ENCODE measurements around the gene CRISPLD2.

The CRISPLD2 gene

GRCh38 chr16:84881702-84882521 is 62.1 kb downstream of the CRISPLD2 start:
- no peaks in the 10 kb centered on the region for H3K36me3 ChIP-seq (ENCODE audit: control insufficient read depth in 2 of 2, insufficient read depth in 1 of 2, low read length in 2 of 2)
- CTCF ChIA-PET = interaction anchor here (0.6 to 1.7 kb wide), 4 partner anchors 121 to 1166 kb away, joined by 3 to 4 read pairs (median 4); no protein-coding TSS in a partner anchor
- POLR2A ChIA-PET = interaction anchor here (0.7 to 0.9 kb wide), 2 partner anchors 62 to 109 kb away, joined by 3 to 4 read pairs; partner anchors contain the start of gene CRISPLD2
- H3K4me1 ChIP-seq (ENCODE audit: control insufficient read depth, insufficient read depth, low read length) = no peaks in the 10 kb centered on the region
- no peak overlapping the region for H3K4me3 ChIP-seq (ENCODE audit: low read depth, low read length)
- no peak for TF ChIP-seq ZEB2 (tag by site-specific recombination; IDR thresholded peaks at IDR 0.05)
- TF ChIP-seq ZNF639 (tag by site-specific recombination; IDR thresholded peaks at IDR 0.05) = no peak
- no peak for TF ChIP-seq ZFP37 (tag by site-specific recombination; IDR thresholded peaks at IDR 0.05)
- TF ChIP-seq ZNF214 (tag by site-specific recombination; IDR thresholded peaks at IDR 0.05; ENCODE audit: borderline replicate concordance) = no peak
- no peak for TF ChIP-seq OVOL3 (tag by site-specific recombination; IDR thresholded peaks at IDR 0.05)
- TF ChIP-seq SP7 (tag by site-specific recombination; IDR thresholded peaks at IDR 0.05) = no peak
- TF ChIP-seq REST (tag by site-specific recombination; IDR thresholded peaks at IDR 0.05) = no peak
- no peak for TF ChIP-seq ZNF202 (tag by site-specific recombination; IDR thresholded peaks at IDR 0.05; ENCODE audit: borderline replicate concordance)
- TF ChIP-seq ZFP69B (tag by site-specific recombination; IDR thresholded peaks at IDR 0.05) = no peak
- peak; percentile 50; the same call in 1 of the 2 replicates for TF ChIP-seq PRDM10 (tag by site-specific recombination; IDR thresholded peaks at IDR 0.05)
- no peak for TF ChIP-seq ZNF792 (tag by site-specific recombination; IDR thresholded peaks at IDR 0.05)
- TF ChIP-seq ZBTB21 (tag by site-specific recombination; IDR thresholded peaks at IDR 0.05) = 0 out of 2 replicates have a peak, but pooled peaks have one; percentile 41
- TF ChIP-seq ZNF416 (tag by site-specific recombination; IDR thresholded peaks at IDR 0.05) = no peak
- TF ChIP-seq TCF7L2 (IDR thresholded peaks at IDR 0.05; ENCODE audit: borderline replicate concordance, low read depth, low read length) = no peak
- no peak for TF ChIP-seq WT1 (tag by site-specific recombination; IDR thresholded peaks at IDR 0.05)
- TF ChIP-seq ZNF16 (tag by site-specific recombination; IDR thresholded peaks at IDR 0.05; ENCODE audit: low read depth) = no peak
- TF ChIP-seq ZNF514 (tag by site-specific recombination; IDR thresholded peaks at IDR 0.05) = no peak
- no peak for TF ChIP-seq ZNF558 (tag by site-specific recombination; IDR thresholded peaks at IDR 0.05)
- 0 out of 2 replicates have a peak, but pooled peaks have one; percentile 19 for TF ChIP-seq ZNF629 (tag by site-specific recombination; IDR thresholded peaks at IDR 0.05)
- no peak for TF ChIP-seq ZSCAN23 (tag by site-specific recombination; IDR thresholded peaks at IDR 0.05)
- no peak for TF ChIP-seq ZNF112 (tag by site-specific recombination; IDR thresholded peaks at IDR 0.05)
- peak; percentile 72 for TF ChIP-seq SETDB1 (IDR thresholded peaks at IDR 0.05; ENCODE audit: insufficient read length, low read length)
- TF ChIP-seq ATF2 (tag by site-specific recombination; IDR thresholded peaks at IDR 0.05; ENCODE audit: low read depth) = 0 out of 2 replicates have a peak, but pooled peaks have one; percentile 10
- H3K27ac ChIP-seq (ENCODE audit: extremely low read depth, low read depth, low read length) = no peak overlapping the region
- no peaks in the 10 kb centered on the region for H3K9me3 ChIP-seq (ENCODE audit: control insufficient read depth, insufficient read depth, low read depth, low read length)

Measured in HEK293 (cell line).